GM12865 (cell line): ENCODE data around the gene CALD1.
A peak's percentile ranks its signal among the peaks of the same experiment; 100 is the strongest.

Experiments
- DNase-seq: peaks from one replicate; pipeline ENCODE4 v3.0.0; 2010; ENCODE audit warnings: low read depth
- H3K4me3 ChIP-seq: 2 replicates; pipeline ENCODE4 v1.5.1; 2011; ENCODE audit warnings: mild to moderate bottlenecking, low read depth, low read length, control low read depth
- CTCF ChIP-seq: IDR thresholded peaks from 2 replicates; pipeline ENCODE4 v1.5.1; 2011; ENCODE audit warnings: low read length, control low read depth, low read depth, inconsistent platforms; ENCODE audit not compliant: insufficient read depth; ENCODE audit errors: missing control alignments

Gene CALD1

GRCh38 chr7:134942690-134943466 lies 163.4 kb downstream of the CALD1 start:
- DNase-seq, result no peak
- H3K4me3 ChIP-seq, result no peak overlapping the region
- no peak for TF ChIP-seq CTCF

GRCh38 chr7:134943785-134944400 lies 164.5 kb downstream of the CALD1 start:
- peak; percentile 51 for TF ChIP-seq CTCF
- H3K4me3 ChIP-seq, result no peak overlapping the region
- peak; percentile 72 for DNase-seq

GRCh38 chr7:134945691-134946090 lies 166.3 kb downstream of the CALD1 start:
- no peak for TF ChIP-seq CTCF
- H3K4me3 ChIP-seq, result no peak overlapping the region
- no peak for DNase-seq

- peak; percentile 15 for DNase-seq
- H3K4me3 ChIP-seq, result no peak overlapping the region
- no peak for TF ChIP-seq CTCF
Measured at GRCh38 chr7:134946260-134946659, 166.8 kb downstream of the CALD1 start.

GRCh38 chr7:134947329-134947728 lies 167.9 kb downstream of the CALD1 start:
- no peak for DNase-seq
- no peak overlapping the region for H3K4me3 ChIP-seq
- TF ChIP-seq CTCF, result no peak

GRCh38 chr7:134947831-134948230 lies 168.4 kb downstream of the CALD1 start:
- no peak overlapping the region for H3K4me3 ChIP-seq
- no peak for TF ChIP-seq CTCF
- DNase-seq, result no peak
